ENCODE results near the gene SGMS1.

GRCh38 chr10:50416881-50417280 is 206.9 kb downstream of the SGMS1 start:
- TF ChIP-seq POLR2A (IDR thresholded peaks at IDR 0.05), result no peak
- TF ChIP-seq, protein P1, sequence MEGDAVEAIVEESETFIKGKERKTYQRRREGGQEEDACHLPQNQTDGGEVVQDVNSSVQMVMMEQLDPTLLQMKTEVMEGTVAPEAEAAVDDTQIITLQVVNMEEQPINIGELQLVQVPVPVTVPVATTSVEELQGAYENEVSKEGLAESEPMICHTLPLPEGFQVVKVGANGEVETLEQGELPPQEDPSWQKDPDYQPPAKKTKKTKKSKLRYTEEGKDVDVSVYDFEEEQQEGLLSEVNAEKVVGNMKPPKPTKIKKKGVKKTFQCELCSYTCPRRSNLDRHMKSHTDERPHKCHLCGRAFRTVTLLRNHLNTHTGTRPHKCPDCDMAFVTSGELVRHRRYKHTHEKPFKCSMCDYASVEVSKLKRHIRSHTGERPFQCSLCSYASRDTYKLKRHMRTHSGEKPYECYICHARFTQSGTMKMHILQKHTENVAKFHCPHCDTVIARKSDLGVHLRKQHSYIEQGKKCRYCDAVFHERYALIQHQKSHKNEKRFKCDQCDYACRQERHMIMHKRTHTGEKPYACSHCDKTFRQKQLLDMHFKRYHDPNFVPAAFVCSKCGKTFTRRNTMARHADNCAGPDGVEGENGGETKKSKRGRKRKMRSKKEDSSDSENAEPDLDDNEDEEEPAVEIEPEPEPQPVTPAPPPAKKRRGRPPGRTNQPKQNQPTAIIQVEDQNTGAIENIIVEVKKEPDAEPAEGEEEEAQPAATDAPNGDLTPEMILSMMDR (IDR thresholded peaks at IDR 0.05), result no peak

Data from testis (tissue), 2 donors.